ENCODE measurements around the gene MAGI2. TPM values are rescaled to one million over a fixed set of nuclear protein-coding genes. Genes with fewer than 3 reads are reported as not detected.

Gene MAGI2
- total and polyA plus RNA-seq, 2 of the 13 experiments (the other 11 are each of a cell fraction or from before 2014, with no cell fraction given), result 1.5 to 3.8 TPM

DNA sequence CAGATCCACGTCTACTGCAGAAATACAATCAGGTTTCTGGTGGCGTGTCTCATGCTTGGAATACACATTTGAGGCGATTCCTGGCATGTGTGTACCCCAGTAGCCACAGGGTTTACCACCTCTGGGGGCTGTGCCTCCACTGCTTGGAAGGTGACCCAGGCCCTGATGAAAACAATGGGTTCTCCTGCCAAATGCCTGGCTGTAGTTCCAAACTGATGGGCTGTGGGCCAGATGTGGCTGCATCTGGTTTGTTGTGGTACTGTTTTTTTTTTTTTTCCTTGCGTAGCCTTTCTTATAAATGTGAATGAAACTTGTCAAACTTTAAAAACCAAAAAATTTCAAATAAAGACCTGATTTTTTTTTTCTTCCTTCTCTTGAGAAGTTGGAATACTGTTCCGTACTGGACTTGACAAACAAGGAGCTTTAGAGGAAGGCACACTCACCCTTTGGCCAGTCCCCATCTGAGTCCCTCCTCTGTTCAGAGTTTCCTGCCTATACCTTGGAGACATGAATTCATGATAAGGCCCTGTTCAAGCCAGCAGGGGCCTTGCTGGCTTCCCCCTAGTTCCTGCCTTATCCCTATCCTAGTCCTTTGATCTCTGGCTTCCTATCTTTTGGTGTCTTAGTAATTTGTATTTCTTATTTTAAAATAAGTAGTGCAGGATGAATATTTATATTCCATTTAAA lies 1437.8 kb downstream of the MAGI2 start:
- in situ Hi-C loops (cut with HindIII; ENCODE audit: extremely low pct_ligation_motif_present, low pct_unique_long_range_greater_than_20kb), result no loop called here
- Histone ChIP-seq H3K27me3 (ENCODE audit: control insufficient read depth in 1 of 2, insufficient read depth in 2 of 2, low read length in 2 of 2) (peaks cover 0 to 19% of the 10 kb centered on the region in 2 experiments; a peak in 3 of 5 replicates), H3K9ac (ENCODE audit: insufficient read depth, low read depth, low read length) (no peak overlapping the region), H3K4me3 (replicated peaks in 1 of 3; ENCODE audit: insufficient read depth in 1 of 3, low read depth in 2 of 3, low read length in 3 of 3) (no peak overlapping the region), H2AFZ (ENCODE audit: low read length) (no peak overlapping the region), H3K4me1 (ENCODE audit: insufficient read depth, low read length) (peaks cover 5% of the 10 kb centered on the region; the same call in 1 of the 2 replicates), H4K20me1 (ENCODE audit: insufficient read depth, low read length) (no peaks in the 10 kb centered on the region), H3K9me3 (ENCODE audit: low read length) (no peaks in the 10 kb centered on the region), H3K36me3 (replicated peaks in 1 of 2; ENCODE audit: control insufficient read depth in 1 of 2, insufficient read depth in 2 of 2, low read length in 2 of 2) (no peaks in the 10 kb centered on the region), H3K79me2 (ENCODE audit: insufficient read depth, low read length) (no peaks in the 10 kb centered on the region), H3K27ac (ENCODE audit: extremely low read length, insufficient read depth, low read length) (no peak overlapping the region), H3K4me2 (ENCODE audit: low read depth, low read length) (no peak overlapping the region)
- no peak for FAIRE-seq
- 55% methylated on average over 4 of the region's 5 CpGs for WGBS (ENCODE audit: low lambda C conversion rate)
- BruUV-seq (replicated peaks), result no TSS peak
- CTCF ChIA-PET (ENCODE audit: low intra/inter-chr PET ratio, low total read pairs), result no interaction called here
- TF ChIP-seq HHEX (CRISPR knock-in tag; IDR thresholded peaks at IDR 0.05) (no peak), ZNF10 (CRISPR knock-in tag; IDR thresholded peaks at IDR 0.05; ENCODE audit: borderline replicate concordance, low read depth) (no peak), TSC22D2 (CRISPR knock-in tag; IDR thresholded peaks at IDR 0.05; ENCODE audit: borderline replicate concordance) (no peak), CAMTA2 (CRISPR knock-in tag; IDR thresholded peaks at IDR 0.05; ENCODE audit: borderline replicate concordance) (no peak), NFKB2 (CRISPR knock-in tag; IDR thresholded peaks at IDR 0.05; ENCODE audit: borderline replicate concordance) (no peak), ZNF749 (CRISPR knock-in tag; IDR thresholded peaks at IDR 0.05; ENCODE audit: borderline replicate concordance) (no peak), HOXA3 (CRISPR knock-in tag; IDR thresholded peaks at IDR 0.05) (no peak)
- TF ChIP-seq, protein P1, sequence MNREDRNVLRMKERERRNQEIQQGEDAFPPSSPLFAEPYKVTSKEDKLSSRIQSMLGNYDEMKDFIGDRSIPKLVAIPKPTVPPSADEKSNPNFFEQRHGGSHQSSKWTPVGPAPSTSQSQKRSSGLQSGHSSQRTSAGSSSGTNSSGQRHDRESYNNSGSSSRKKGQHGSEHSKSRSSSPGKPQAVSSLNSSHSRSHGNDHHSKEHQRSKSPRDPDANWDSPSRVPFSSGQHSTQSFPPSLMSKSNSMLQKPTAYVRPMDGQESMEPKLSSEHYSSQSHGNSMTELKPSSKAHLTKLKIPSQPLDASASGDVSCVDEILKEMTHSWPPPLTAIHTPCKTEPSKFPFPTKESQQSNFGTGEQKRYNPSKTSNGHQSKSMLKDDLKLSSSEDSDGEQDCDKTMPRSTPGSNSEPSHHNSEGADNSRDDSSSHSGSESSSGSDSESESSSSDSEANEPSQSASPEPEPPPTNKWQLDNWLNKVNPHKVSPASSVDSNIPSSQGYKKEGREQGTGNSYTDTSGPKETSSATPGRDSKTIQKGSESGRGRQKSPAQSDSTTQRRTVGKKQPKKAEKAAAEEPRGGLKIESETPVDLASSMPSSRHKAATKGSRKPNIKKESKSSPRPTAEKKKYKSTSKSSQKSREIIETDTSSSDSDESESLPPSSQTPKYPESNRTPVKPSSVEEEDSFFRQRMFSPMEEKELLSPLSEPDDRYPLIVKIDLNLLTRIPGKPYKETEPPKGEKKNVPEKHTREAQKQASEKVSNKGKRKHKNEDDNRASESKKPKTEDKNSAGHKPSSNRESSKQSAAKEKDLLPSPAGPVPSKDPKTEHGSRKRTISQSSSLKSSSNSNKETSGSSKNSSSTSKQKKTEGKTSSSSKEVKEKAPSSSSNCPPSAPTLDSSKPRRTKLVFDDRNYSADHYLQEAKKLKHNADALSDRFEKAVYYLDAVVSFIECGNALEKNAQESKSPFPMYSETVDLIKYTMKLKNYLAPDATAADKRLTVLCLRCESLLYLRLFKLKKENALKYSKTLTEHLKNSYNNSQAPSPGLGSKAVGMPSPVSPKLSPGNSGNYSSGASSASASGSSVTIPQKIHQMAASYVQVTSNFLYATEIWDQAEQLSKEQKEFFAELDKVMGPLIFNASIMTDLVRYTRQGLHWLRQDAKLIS (CRISPR knock-in tag; IDR thresholded peaks at IDR 0.05), result no peak
- TF ChIP-seq, protein P2, sequence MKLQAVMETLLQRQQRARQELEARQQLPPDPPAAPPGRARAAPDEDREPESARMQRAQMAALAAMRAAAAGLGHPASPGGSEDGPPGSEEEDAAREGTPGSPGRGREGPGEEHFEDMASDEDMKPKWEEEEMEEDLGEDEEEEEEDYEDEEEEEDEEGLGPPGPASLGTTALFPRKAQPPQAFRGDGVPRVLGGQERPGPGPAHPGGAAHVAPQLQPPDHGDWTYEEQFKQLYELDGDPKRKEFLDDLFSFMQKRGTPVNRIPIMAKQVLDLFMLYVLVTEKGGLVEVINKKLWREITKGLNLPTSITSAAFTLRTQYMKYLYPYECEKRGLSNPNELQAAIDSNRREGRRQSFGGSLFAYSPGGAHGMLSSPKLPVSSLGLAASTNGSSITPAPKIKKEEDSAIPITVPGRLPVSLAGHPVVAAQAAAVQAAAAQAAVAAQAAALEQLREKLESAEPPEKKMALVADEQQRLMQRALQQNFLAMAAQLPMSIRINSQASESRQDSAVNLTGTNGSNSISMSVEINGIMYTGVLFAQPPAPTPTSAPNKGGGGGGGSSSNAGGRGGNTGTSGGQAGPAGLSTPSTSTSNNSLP (IDR thresholded peaks at IDR 0.05; ENCODE audit: low read depth, low read length), result no peak
- TF ChIP-seq, protein P3, sequence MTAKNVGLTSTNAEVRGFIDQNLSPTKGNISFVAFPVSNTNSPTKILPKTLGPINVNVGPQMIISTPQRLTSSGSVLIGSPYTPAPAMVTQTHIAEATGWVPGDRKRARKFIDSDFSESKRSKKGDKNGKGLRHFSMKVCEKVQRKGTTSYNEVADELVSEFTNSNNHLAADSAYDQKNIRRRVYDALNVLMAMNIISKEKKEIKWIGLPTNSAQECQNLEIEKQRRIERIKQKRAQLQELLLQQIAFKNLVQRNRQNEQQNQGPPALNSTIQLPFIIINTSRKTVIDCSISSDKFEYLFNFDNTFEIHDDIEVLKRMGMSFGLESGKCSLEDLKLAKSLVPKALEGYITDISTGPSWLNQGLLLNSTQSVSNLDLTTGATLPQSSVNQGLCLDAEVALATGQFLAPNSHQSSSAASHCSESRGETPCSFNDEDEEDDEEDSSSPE (CRISPR knock-in tag; IDR thresholded peaks at IDR 0.05), result no peak
- POLR2A ChIA-PET, result no interaction called here
- ATAC-seq, result no peak
- no peak for DNase-seq (ENCODE audit: low spot score)
- intact Hi-C loops (cut with micrococcal nuclease; ENCODE audit: unreplicated experiment), result no loop called here
